Measurements from ENCODE around the gene KCNIP1. TPM values are rescaled to one million over a fixed set of nuclear protein-coding genes. Genes with fewer than 3 reads are reported as not detected.

KCNIP1 gene
- polyA plus RNA-seq, 2 of the 4 experiments (the other 2 are of a cell fraction), result not detected

DNA sequence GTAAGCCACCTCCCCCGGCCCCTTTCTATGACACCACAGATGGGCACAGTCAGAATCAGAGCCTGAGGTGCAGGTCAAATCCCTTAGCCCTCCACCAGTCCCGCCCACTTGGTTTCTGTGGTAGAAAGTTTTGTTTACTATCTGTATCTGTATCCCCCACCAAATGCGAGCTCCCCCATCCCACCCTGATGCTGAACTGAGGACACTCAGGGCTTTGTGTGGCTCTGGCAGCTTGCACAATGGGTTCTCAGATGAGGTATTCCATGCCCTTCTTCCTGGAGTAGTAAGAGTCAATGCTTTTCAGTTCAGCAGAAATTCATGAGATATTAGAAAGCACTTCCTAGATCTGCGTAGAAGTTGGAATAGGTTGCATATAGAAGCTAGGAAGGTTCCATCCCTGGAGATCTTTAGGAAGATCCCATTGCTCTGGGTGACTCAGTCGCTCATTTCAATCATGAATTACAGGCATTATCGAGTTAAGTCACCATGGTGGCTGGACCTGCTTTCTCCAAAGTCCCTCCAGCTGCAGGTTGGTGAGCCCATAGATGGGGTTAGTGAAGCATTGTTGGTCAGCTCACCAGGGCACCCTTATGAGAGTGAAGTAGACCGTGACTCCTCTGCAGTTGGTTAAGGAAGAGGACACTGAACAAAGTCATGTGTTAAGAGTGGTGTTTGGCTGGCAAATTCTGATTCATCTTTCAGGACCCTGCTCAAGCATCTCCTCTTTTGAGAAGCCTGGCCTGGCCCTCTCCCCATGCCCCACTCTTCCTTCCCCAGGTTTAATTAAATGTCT lies 10.6 kb upstream of the KCNIP1 start:
- DNase-seq (ENCODE audit: low read depth in 1 of 2, low spot score in 1 of 2), result no peak
- ChIA-PET POLR2A (no interaction called here), CTCF (interaction anchor here (1.3 kb wide), 2 partner anchors 14 to 58 kb away, joined by 3 to 5 read pairs; no protein-coding TSS in a partner anchor)
- H3K4me1 ChIP-seq, result peaks cover 9% of the 10 kb centered on the region; the same call in 2 of the 3 replicates
- H3K4me2 ChIP-seq, result no peak overlapping the region
- no peak for FAIRE-seq
- H3K9me3 ChIP-seq, result no peaks in the 10 kb centered on the region
- 61% methylated on average over 7 of the region's 7 CpGs for WGBS (ENCODE audit: missing lambda C conversion rate)
- ATAC-seq, result no peak
- no peak overlapping the region for H3K27ac ChIP-seq
- no peak overlapping the region for H3K4me3 ChIP-seq
- TF ChIP-seq ZC3H11A (IDR thresholded peaks at IDR 0.05), result no peak
- no peak for TF ChIP-seq GATA3 (IDR thresholded peaks at IDR 0.05; ENCODE audit: borderline replicate concordance)

DNA sequence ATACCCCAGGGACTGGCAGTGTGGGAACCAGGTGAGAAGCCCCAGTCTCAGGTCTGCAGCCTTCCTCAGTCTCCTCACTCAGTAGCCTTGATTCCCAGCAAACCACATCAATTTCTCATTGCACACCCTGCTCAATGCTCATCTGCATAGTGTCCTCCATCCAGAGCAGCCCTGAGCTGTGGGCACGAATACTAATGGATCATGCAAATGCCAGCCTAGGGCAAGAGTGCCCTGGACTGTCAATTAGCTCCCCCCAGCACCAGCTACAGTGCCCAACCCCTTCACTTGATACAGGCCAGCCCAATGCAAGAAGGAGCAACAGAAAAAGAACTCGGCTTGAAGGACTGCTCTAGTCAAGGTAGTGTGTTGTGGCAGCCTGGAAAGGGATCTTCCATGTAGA lies 9.8 kb upstream of the KCNIP1 start:
- H3K4me2 ChIP-seq, result no peak overlapping the region
- DNase-seq (ENCODE audit: low read depth in 1 of 2, low spot score in 1 of 2), result no peak
- no peak overlapping the region for H3K27ac ChIP-seq
- WGBS (ENCODE audit: missing lambda C conversion rate), result 39% methylated on average over 2 of the region's 2 CpGs
- H3K4me3 ChIP-seq, result no peak overlapping the region
- POLR2A ChIA-PET, result no interaction called here
- H3K4me1 ChIP-seq, result peaks cover 9% of the 10 kb centered on the region; the same call in 2 of the 3 replicates
- CTCF ChIA-PET, result interaction anchor here (1.0 to 1.3 kb wide), 2 partner anchors 13 to 109 kb away, joined by 3 read pairs; no protein-coding TSS in a partner anchor
- no peak for ATAC-seq
- no peak for TF ChIP-seq CEBPB (IDR thresholded peaks at IDR 0.05)
- TF ChIP-seq NFE2L2 (conservative IDR thresholded peaks at IDR 0.05; ENCODE audit: low read length), result no peak
- TF ChIP-seq NR3C1 (IDR thresholded peaks at IDR 0.05), result no peak
- TF ChIP-seq RNF2 (IDR thresholded peaks at IDR 0.05; ENCODE audit: borderline replicate concordance, low read depth), result no peak
- TF ChIP-seq HOXB13 (CRISPR knock-in tag; IDR thresholded peaks at IDR 0.05; ENCODE audit: low read depth), result no peak
- TF ChIP-seq FOSB (CRISPR knock-in tag; IDR thresholded peaks at IDR 0.05), result no peak
- TF ChIP-seq HOXB5 (CRISPR knock-in tag; IDR thresholded peaks at IDR 0.05), result no peak
- no peak for TF ChIP-seq TFCP2L1 (CRISPR knock-in tag; IDR thresholded peaks at IDR 0.05)
- no peak for TF ChIP-seq TP53 (CRISPR knock-in tag; IDR thresholded peaks at IDR 0.05)
- no peak for TF ChIP-seq MAZ (IDR thresholded peaks at IDR 0.05; ENCODE audit: borderline replicate concordance, low read depth, low read length)
- TF ChIP-seq JUNB (IDR thresholded peaks at IDR 0.05), result no peak
- TF ChIP-seq CBX2 (IDR thresholded peaks at IDR 0.05; ENCODE audit: borderline replicate concordance, low read depth), result no peak
- TF ChIP-seq SREBF2 (IDR thresholded peaks at IDR 0.05), result no peak
- no peak for TF ChIP-seq NPAS2 (CRISPR knock-in tag; IDR thresholded peaks at IDR 0.05; ENCODE audit: borderline replicate concordance)
- no peak for TF ChIP-seq MYC (IDR thresholded peaks at IDR 0.05; ENCODE audit: borderline replicate concordance, low read length)
- TF ChIP-seq FOXS1 (CRISPR knock-in tag; IDR thresholded peaks at IDR 0.05), result no peak
- no peak for TF ChIP-seq SMC3 (IDR thresholded peaks at IDR 0.05)
- no peak for TF ChIP-seq ESRRA (IDR thresholded peaks at IDR 0.05; ENCODE audit: borderline replicate concordance, low read length)
- TF ChIP-seq, protein P1, sequence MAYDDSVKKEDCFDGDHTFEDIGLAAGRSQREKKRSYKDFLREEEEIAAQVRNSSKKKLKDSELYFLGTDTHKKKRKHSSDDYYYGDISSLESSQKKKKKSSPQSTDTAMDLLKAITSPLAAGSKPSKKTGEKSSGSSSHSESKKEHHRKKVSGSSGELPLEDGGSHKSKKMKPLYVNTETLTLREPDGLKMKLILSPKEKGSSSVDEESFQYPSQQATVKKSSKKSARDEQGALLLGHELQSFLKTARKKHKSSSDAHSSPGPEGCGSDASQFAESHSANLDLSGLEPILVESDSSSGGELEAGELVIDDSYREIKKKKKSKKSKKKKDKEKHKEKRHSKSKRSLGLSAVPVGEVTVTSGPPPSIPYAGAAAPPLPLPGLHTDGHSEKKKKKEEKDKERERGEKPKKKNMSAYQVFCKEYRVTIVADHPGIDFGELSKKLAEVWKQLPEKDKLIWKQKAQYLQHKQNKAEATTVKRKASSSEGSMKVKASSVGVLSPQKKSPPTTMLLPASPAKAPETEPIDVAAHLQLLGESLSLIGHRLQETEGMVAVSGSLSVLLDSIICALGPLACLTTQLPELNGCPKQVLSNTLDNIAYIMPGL (CRISPR knock-in tag; IDR thresholded peaks at IDR 0.05; ENCODE audit: borderline replicate concordance), result no peak
- no peak for FAIRE-seq
- H3K9me3 ChIP-seq, result no peaks in the 10 kb centered on the region

DNA sequence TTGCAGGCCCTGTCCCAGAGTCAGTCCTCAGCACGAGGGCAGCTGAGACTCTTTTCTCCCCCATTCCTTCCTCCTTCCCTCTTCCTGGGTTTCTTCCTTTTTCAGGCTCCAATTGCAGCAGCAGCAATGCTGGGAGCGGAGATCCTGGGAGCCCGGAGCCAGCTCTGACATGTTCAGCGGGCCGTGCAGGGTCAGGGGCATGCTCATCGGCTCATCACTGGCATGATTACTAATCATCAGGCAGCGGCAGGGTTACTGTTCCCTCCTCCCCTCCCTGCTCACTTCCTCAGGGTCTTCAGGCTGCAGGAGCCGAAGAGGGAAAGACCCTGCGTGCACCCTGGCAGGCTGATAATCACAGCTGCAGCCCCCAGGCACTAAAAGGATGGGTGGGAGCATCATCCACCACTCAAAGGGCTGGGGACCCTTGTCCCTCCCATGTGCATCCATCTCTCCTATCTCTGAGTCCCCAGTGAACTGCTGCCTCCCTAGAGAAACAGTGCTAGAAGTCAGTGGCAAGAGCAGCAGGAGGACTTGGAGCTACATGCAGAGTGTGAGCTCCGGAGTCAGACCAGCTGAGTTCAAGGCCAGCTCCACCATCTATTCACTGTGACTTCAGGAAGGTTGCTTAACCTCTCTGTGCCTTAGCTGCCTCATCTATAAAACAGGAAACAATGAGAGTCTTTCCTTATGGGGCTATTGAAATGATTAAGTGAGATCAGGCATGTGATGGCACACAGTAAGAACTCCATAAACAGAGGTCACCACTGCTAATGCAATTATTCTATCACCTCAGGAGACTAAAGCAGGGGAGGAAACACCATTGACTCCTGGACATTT lies 7.8 kb upstream of the KCNIP1 start:
- Histone ChIP-seq H3K9me3 (no peaks in the 10 kb centered on the region), H3K4me2 (no peak overlapping the region), H3K4me3 (no peak overlapping the region), H3K27ac (no peak overlapping the region), H3K4me1 (peaks cover 7% of the 10 kb centered on the region; the same call in 2 of the 3 replicates)
- no peak for DNase-seq (ENCODE audit: low read depth in 1 of 2, low spot score in 1 of 2)
- POLR2A ChIA-PET, result no interaction called here
- CTCF ChIA-PET, result interaction anchor here (1.3 to 1.5 kb wide), 3 partner anchors 9 to 128 kb away, joined by 3 to 5 read pairs (median 3); no protein-coding TSS in a partner anchor
- 45% methylated on average over 8 of the region's 10 CpGs for WGBS (ENCODE audit: missing lambda C conversion rate)
- no peak for TF ChIP-seq TFCP2L1 (CRISPR knock-in tag; IDR thresholded peaks at IDR 0.05)
- ATAC-seq, result no peak
- no peak for FAIRE-seq
